ENCODE data around the gene ENTPD1.

- TF ChIP-seq CTCF (IDR thresholded peaks at IDR 0.05; ENCODE audit: low read depth, low read length) = no peak
- TF ChIP-seq EZH2phosphoT487 (IDR thresholded peaks at IDR 0.05; ENCODE audit: low read depth) = no peak
These were observed 33.9 kb downstream of the ENTPD1 start for GRCh38 chr10:95789902-95790301.
